Activated CD8-positive, alpha-beta memory T cell treated with anti-CD3 and anti-CD28 coated beads for 1 hour (primary cell): ENCODE data around the gene IL2RG.

ENCODE experiments used
- DNase-seq, 2 donors: peaks; one replicate each; pipeline ENCODE4 v3.0.0-alpha.2; 2020; ENCODE audit warnings: low read depth in 1 of 2; ENCODE audit errors: extremely low read depth in 1 of 2

IL2RG gene

GRCh38 chrX:71109051-71109450 lies 2.3 kb downstream of the IL2RG start:
- no peak for DNase-seq

DNA sequence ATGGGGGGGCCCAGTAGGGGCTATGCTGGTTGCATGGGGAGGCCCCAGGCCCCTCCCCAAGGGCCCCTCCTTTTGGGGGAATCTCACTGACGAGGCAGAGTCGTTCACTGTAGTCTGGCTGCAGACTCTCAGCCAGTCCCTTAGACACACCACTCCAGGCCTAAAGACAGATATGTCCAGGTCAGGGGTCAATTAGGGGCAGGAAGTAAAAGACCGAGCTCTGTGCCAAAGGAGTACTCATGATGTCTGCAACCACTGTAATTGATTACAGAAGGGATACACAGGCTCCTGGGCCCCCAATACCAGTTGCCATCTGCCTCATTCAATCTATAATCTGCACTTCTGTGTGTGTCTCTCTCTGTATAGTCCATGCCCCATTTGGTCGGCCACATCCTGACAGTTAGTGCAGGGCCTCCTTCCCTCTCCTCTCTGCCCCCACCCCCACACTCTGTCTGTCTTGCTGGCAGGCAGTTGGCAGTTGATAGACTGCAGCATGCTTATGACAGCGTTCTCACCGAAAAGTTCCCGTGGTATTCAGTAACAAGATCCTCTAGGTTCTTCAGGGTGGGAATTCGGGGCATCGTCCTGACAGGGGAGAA lies 3.5 kb downstream of the IL2RG start:
- DNase-seq: no peak

DNA sequence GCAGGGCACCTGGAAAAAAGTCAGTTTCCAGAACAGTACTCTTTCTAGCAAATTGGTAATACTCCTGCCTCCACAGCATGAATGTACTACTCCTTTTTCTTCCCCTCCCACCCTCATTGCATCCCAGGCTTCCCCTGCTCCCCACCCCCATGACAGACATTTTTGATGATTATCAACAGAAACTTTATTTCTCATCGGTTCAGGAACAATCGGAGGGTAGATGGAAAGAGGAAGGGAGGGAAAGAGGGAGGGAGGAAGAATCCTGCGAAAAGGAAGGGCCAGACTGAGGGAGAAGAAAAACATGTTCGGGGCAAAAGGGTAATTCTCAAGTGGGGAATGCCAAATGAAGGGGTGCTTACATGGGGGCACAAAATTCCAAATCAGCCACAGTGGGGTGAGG lies 4.1 kb downstream of the IL2RG start:
- no peak for DNase-seq

- no peak for DNase-seq
Measured at GRCh38 chrX:71106427-71106826, 5.0 kb downstream of the IL2RG start, which contains the start of gene CXorf65. TSS of gene CXorf65 (minus strand) at chrX:71106740. CDS start at chrX:71106556, 184 bp downstream.

DNA sequence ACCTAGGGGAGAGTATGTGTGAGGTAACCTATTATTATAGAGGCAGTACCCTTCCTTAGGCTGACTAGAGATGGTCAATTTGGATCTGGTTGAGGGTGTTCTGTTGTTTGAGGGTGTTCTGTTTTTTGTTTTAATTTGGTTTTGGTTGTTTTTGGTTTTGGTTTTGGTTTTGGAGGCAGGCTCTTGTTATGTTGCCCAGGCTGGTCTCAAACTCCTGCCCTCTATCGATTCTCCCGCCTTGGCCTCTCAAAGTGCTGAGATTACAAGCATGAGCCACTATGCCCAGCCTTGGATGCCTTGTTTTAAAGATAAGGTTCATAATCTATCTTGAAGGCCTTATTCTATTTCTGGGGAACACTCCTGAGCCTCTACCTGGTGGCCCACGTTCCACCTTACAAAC lies 5.7 kb downstream of the IL2RG start:
- DNase-seq: no peak

DNA sequence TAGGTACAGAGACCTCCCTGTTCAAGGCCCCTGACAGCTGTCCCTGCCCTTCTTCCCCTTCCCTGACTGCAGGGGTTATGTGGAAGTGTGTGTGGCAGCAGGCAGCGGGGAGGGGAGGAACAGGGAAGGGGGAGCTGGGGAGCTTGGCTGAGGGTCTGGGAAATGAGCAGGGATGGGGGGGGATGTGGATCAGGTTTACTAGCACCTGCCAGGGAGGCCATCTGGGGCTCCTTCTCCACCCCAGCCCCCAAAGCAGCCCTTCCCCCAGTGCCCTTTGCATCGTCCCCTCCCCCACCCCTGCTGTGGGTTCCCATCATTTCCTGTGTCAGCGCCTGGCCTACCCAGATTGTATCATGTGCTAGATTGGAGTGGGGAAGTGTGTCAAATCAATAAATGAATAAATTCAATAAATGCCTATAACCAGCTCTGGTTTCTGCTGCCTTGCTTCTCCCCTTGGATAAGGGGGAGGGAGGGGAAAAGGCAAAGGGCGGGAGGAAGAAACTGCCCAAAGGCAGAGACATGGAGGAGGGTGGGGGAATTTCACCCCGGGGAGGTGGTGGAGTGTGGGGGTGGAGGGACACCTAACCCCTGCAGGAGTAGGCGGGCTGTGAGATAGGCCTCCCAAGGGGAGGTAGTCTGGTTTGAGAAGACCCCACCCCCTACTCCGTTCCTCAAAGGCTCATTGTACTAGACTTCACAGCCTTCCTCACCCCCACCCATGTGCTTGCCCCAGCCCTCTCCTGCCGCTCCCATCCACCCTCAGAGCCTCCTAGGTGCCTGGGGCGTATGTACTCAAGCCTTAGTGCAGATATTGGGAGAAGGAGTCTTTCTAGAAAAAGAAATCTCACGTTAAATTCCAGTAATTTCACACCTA lies 8.0 kb downstream of the IL2RG start:
- peak in 1 of 2 donors; percentile 33 for DNase-seq

DNA sequence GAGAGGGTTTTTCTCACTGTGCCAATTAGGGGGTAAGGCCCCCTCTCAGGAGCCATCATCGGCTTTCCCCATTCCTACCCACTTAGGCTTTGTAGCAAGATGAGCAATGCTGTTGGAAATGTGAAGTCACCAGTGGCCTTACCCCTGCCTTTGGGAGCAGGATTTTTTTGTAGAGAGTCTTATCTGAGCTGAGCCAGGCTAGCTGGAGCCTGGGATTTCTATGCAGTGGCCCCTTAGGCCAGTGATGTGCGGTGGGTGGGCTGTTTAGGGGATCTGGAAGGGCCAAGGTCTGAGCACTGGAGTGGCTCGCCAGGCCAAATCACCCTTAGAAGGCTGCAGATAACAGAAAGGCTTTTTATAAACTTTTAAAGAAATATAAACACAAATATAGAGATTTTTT lies 9.1 kb downstream of the IL2RG start:
- no peak for DNase-seq

DNA sequence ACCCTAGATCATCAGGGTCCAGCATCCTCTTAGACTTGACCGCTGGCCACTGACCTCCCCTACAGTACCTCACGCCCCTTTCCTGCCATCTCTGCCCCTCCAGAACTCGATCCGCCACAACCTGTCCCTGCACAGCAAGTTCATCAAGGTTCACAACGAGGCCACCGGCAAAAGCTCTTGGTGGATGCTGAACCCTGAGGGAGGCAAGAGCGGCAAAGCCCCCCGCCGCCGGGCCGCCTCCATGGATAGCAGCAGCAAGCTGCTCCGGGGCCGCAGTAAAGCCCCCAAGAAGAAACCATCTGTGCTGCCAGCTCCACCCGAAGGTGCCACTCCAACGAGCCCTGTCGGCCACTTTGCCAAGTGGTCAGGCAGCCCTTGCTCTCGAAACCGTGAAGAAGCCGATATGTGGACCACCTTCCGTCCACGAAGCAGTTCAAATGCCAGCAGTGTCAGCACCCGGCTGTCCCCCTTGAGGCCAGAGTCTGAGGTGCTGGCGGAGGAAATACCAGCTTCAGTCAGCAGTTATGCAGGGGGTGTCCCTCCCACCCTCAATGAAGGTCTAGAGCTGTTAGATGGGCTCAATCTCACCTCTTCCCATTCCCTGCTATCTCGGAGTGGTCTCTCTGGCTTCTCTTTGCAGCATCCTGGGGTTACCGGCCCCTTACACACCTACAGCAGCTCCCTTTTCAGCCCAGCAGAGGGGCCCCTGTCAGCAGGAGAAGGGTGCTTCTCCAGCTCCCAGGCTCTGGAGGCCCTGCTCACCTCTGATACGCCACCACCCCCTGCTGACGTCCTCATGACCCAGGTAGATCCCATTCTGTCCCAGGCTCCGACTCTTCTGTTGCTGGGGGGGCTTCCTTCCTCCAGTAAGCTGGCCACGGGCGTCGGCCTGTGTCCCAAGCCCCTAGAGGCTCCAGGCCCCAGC lies 10.5 kb downstream of the IL2RG start:
- DNase-seq: no peak

GRCh38 chrX:71099736-71100135 lies 11.6 kb downstream of the IL2RG start:
- DNase-seq: no peak

GRCh38 chrX:71098951-71099506 lies 12.3 kb downstream of the IL2RG start:
- DNase-seq: no peak

GRCh38 chrX:71098302-71098701 lies 13.1 kb downstream of the IL2RG start:
- peak in 1 of 2 donors; percentile 64 for DNase-seq

GRCh38 chrX:71096760-71097032 lies 14.7 kb downstream of the IL2RG start:
- no peak for DNase-seq

DNA sequence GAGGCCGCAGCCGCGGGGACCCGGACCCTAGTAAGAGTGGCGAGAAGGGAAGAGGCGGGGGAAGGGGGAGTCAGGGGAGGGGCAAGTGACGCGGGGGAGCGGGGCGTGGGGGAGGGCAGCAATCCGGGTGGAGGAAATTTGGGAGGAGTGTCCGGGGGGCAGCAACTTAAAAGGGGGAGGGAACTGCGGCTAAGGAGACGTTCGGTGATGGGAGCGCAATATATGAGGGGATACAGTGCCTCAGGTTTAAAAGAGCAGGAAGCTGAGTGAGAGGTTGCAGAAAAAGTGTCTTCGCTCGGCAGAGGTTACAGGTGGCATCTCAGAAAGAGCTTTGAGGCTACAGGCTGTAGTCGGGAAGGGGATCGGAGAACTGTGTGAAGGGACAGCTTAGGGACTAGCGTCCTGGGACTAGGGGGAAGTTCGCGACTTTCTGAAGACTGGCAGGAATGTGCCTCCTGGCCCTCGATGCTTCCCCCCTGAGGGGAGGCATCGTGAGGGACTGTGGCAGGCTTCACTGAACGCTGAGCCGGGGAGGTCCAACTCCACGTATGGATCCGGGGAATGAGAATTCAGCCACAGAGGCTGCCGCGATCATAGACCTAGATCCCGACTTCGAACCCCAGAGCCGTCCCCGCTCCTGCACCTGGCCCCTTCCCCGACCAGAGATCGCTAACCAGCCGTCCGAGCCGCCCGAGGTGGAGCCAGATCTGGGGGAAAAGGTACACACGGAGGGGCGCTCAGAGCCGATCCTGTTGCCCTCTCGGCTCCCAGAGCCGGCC lies 15.2 kb downstream of the IL2RG start:
- DNase-seq: no peak

GRCh38 chrX:71095555-71095980 lies 15.8 kb downstream of the IL2RG start, which contains the start of gene FOXO4:
TSS of gene FOXO4 (plus strand) at chrX:71095851. CDS start at chrX:71096529, 678 bp downstream.
- DNase-seq: peak; percentile 79 to 80

- DNase-seq: no peak
Measured at GRCh38 chrX:71095033-71095432, 16.3 kb downstream of the IL2RG start.

- no peak for DNase-seq
Measured at GRCh38 chrX:71091263-71091662, 20.1 kb downstream of the IL2RG start.

GRCh38 chrX:71085900-71086299 lies 25.5 kb downstream of the IL2RG start:
- no peak for DNase-seq

- DNase-seq: no peak
Measured at GRCh38 chrX:71082822-71083221, 28.6 kb downstream of the IL2RG start.

GRCh38 chrX:71082124-71082647 lies 29.2 kb downstream of the IL2RG start:
- DNase-seq: no peak
